SK-N-SH (cell line): ENCODE data around the gene COA6. TPM values are rescaled to one million over a fixed set of nuclear protein-coding genes. Genes with fewer than 3 reads are reported as not detected.

ENCODE experiments used
- CTCF ChIA-PET: fragments of 300-600, 350-600 bp; formaldehyde crosslinking; extraction: SDS; loops from one replicate; lab custom pipeline; 2021; lab: Yijun Ruan, JAX
- POLR2A ChIA-PET: fragments of 350-600 bp; sonication (Branson Sonifier 250); formaldehyde crosslinking; extraction: SDS; loops from one replicate; lab custom pipeline; 2020; ENCODE audit warnings: antibody characterized with exemption, inconsistent platforms; lab: Yijun Ruan, JAX
- DNase-seq: peaks from one replicate; pipeline ENCODE4 v3.0.0; 2012
- H2AFZ ChIP-seq: fragments of 200-600 bp; sonication (generic); 2 replicates; pipeline ENCODE4 v1.8.1; 2016; ENCODE audit warnings: antibody characterized with exemption, mild to moderate bottlenecking, low read depth
- H3F3A ChIP-seq: fragments of 200-600 bp; sonication (generic); replicated peaks from 2 replicates; pipeline ENCODE3; 2016; ENCODE audit warnings: antibody characterized with exemption, mild to moderate bottlenecking; ENCODE audit not compliant: insufficient read depth
- H3K27ac ChIP-seq, 2 experiments: fragments of 200-500 bp in 1 of 2; fragments of 200-600 bp in 1 of 2; sonication (Bioruptor generic) in 1 of 2; sonication (generic), shearing (Covaris generic) in 1 of 2; 2 replicates each; pipeline versions ENCODE4 v1.5.1 to v1.6.1; 2014 to 2016; ENCODE audit warnings: low read depth in 2 of 2, inconsistent platforms in 1 of 2, low read length in 1 of 2, mild to moderate bottlenecking in 1 of 2, mixed read lengths in 1 of 2
- H3K27me3 ChIP-seq: fragments of 200-600 bp; sonication (generic), shearing (Covaris generic); 2 replicates; pipeline ENCODE4 v1.6.1; 2016; ENCODE audit warnings: mixed run types; ENCODE audit not compliant: insufficient read depth
- H3K36me3 ChIP-seq, 2 experiments: fragments of 200-500 bp in 1 of 2; fragments of 200-600 bp in 1 of 2; sonication (Bioruptor generic) in 1 of 2; sonication (generic) in 1 of 2; replicated peaks in 1 of 2; 2 replicates each; pipeline versions ENCODE3 to v1.5.1; 2014 to 2016; ENCODE audit warnings: low read length in 1 of 2, mild to moderate bottlenecking in 1 of 2; ENCODE audit not compliant: insufficient read depth in 2 of 2, control insufficient read depth in 1 of 2
- H3K4me1 ChIP-seq, 2 experiments: fragments of 200-500 bp in 1 of 2; fragments of 200-600 bp in 1 of 2; sonication (Bioruptor generic) in 1 of 2; sonication (generic), shearing (Covaris generic) in 1 of 2; 2 replicates each; pipeline versions ENCODE4 v1.5.1 to v1.6.1; 2014 to 2016; ENCODE audit warnings: low read depth in 1 of 2, low read length in 1 of 2, mixed run types in 1 of 2; ENCODE audit not compliant: insufficient read depth in 2 of 2, control insufficient read depth in 1 of 2
- H3K4me2 ChIP-seq: fragments of 200-600 bp; sonication (generic), shearing (Covaris generic); 2 replicates; pipeline ENCODE4 v1.6.1; 2017; ENCODE audit warnings: mixed run types
- H3K4me3 ChIP-seq, 2 experiments: fragments of 200-500 bp in 1 of 2; fragments of 200-600 bp in 1 of 2; sonication (Bioruptor generic) in 1 of 2; sonication (generic), shearing (Covaris generic) in 1 of 2; 2 replicates each; pipeline versions ENCODE4 v1.5.1 to v1.8.1; 2014 to 2016; ENCODE audit warnings: low read depth in 2 of 2, inconsistent platforms in 1 of 2, low read length in 1 of 2, mild to moderate bottlenecking in 1 of 2, mixed read lengths in 1 of 2, moderate library complexity in 1 of 2
- H3K79me2 ChIP-seq: fragments of 200-600 bp; sonication (generic); 2 replicates; pipeline ENCODE4 v1.8.1; 2017; ENCODE audit warnings: mild to moderate bottlenecking; ENCODE audit not compliant: insufficient read depth
- H3K9ac ChIP-seq: fragments of 200-600 bp; sonication (generic); 2 replicates; pipeline ENCODE4 v1.6.1; 2017; ENCODE audit warnings: mixed run types
- H3K9me2 ChIP-seq: fragments of 200-600 bp; sonication (generic); 2 replicates; pipeline ENCODE4 v1.6.1; 2017; ENCODE audit warnings: mixed run types
- H3K9me3 ChIP-seq: fragments of 200-600 bp; sonication (generic); 2 replicates; pipeline ENCODE4 v1.6.1; 2017; ENCODE audit warnings: mixed run types, mild to moderate bottlenecking, moderate library complexity
- H4K20me1 ChIP-seq: fragments of 200-600 bp; sonication (generic); 2 replicates; pipeline ENCODE4 v1.6.1; 2017; ENCODE audit warnings: mild to moderate bottlenecking, mixed run types; ENCODE audit not compliant: insufficient read depth
- CTCF ChIP-seq: fragments of 200-600 bp; sonication (generic); IDR thresholded peaks from 2 replicates; pipeline ENCODE4 v1.6.1; 2017; ENCODE audit warnings: antibody characterized with exemption, mild to moderate bottlenecking, moderate library complexity
- ELF1 ChIP-seq: IDR thresholded peaks from 2 replicates; pipeline ENCODE4 v1.4.0; 2012
- FOSL2 ChIP-seq: IDR thresholded peaks from 2 replicates; pipeline ENCODE4 v1.4.0; 2012; ENCODE audit warnings: low read depth, mild to moderate bottlenecking, moderate library complexity, borderline replicate concordance
- FOXJ3 ChIP-seq: sonication (generic); formaldehyde crosslinking; IDR thresholded peaks from 2 replicates; pipeline ENCODE4 v1.5.1; 2020; ENCODE audit warnings: mild to moderate bottlenecking, missing genetic modification reagents
- GATA2 ChIP-seq: sonication (generic); formaldehyde crosslinking; IDR thresholded peaks from 2 replicates; pipeline ENCODE4 v1.5.0; 2020; ENCODE audit warnings: mild to moderate bottlenecking, missing genetic modification reagents
- JUND ChIP-seq: IDR thresholded peaks from 2 replicates; pipeline ENCODE4 v1.4.0; 2012
- MEF2A ChIP-seq: IDR thresholded peaks from 2 replicates; pipeline ENCODE4 v1.4.0; 2012; ENCODE audit warnings: low read depth, borderline replicate concordance
- REST ChIP-seq: IDR thresholded peaks from 2 replicates; pipeline ENCODE4 v1.6.1; 2012; ENCODE audit warnings: mild to moderate bottlenecking, low read depth, low read length, moderate library complexity
- RFX5 ChIP-seq: IDR thresholded peaks from 2 replicates; pipeline ENCODE4 v1.6.1; 2012; ENCODE audit warnings: mild to moderate bottlenecking, improper control_type of control experiment, low read length
- TAF1 ChIP-seq: IDR thresholded peaks from 2 replicates; pipeline ENCODE4 v1.6.1; 2012; ENCODE audit warnings: low read depth, mild to moderate bottlenecking, low read length, moderate library complexity, borderline replicate concordance
- TCF12 ChIP-seq: IDR thresholded peaks from 2 replicates; pipeline ENCODE4 v1.4.0; 2012
- YY1 ChIP-seq: IDR thresholded peaks from 2 replicates; pipeline ENCODE4 v1.4.0; 2012; ENCODE audit warnings: low read depth, mild to moderate bottlenecking
- WGBS: methylation state at CpG from one replicate; pipeline ENCODE4 v1.1.6; 2017; ENCODE audit warnings: low lambda C conversion rate; 5-methylcytosine and 5-hydroxymethylcytosine counted together
- polyA plus RNA-seq, 3 experiments: library from polyadenylated mRNA; depleted of rRNA; stranded (reverse); fragments of >200 nt; gene quantifications; 2 replicates each; pipeline ENCODE4 v1.2.3, GENCODE V29; 2012

The COA6 gene
- polyA plus RNA-seq, 1 of the 3 experiments (the other 2 are of a cell fraction), result 42.2 TPM

- no peak for TF ChIP-seq REST
- no peak for TF ChIP-seq JUND
- no peak for TF ChIP-seq ELF1
- no peak for TF ChIP-seq FOSL2
- TF ChIP-seq TCF12, result no peak; the same call in 1 of the 2 replicates
- TF ChIP-seq RFX5, result no peak
- no peak for TF ChIP-seq YY1
- no peak for TF ChIP-seq MEF2A
These were observed 36.1 kb downstream of the COA6 start (continued) for GRCh38 chr1:234409328-234409727.

GRCh38 chr1:234412830-234413229 lies 39.6 kb downstream of the COA6 start:
- Histone ChIP-seq H3K4me2 (no peak overlapping the region), H3K9me2 (no peaks in the 10 kb centered on the region), H3K79me2 (no peaks in the 10 kb centered on the region), H3K27ac (no peak overlapping the region), H3K36me3 (peaks cover 7 to 31% of the 10 kb centered on the region in 2 experiments), H3K9me3 (no peaks in the 10 kb centered on the region), H3K27me3 (no peaks in the 10 kb centered on the region), H3K4me3 (no peak overlapping the region), H3F3A (no peaks in the 10 kb centered on the region), H2AFZ (no peak overlapping the region), H3K9ac (no peak overlapping the region), H4K20me1 (no peaks in the 10 kb centered on the region), H3K4me1 (peaks cover 0 to 11% of the 10 kb centered on the region in 2 experiments; a peak in 2 of 4 replicates)
- WGBS, result 96% methylated on average over 10 of the region's 11 CpGs
- ChIA-PET CTCF (interaction anchor here (0.7 to 1.5 kb wide), 3 partner anchors 25 to 298 kb away, joined by 3 read pairs; no protein-coding TSS in a partner anchor), POLR2A (interaction anchor here (0.6 kb wide), 1 partner anchor 823 kb away, joined by 4 read pairs; no protein-coding TSS in a partner anchor)
- no peak for TF ChIP-seq TAF1
- no peak for TF ChIP-seq RFX5
- no peak for TF ChIP-seq CTCF
- no peak for TF ChIP-seq GATA2 (CRISPR knock-in tag)
- no peak for TF ChIP-seq REST
- TF ChIP-seq MEF2A, result no peak
- no peak for TF ChIP-seq FOXJ3 (CRISPR knock-in tag)
- no peak for TF ChIP-seq YY1
- DNase-seq, result no peak
